Small intestine (tissue), 7 donors: ENCODE results near the gene AZIN2. TPM values are rescaled to one million over a fixed set of nuclear protein-coding genes. Genes with fewer than 3 reads are reported as not detected.
"Not testable (repeated sequence)": the region's sequence is repeated elsewhere in the genome, so short reads cannot be mapped to it uniquely, and the experiment has no call there.

ENCODE experiments used
- DNase-seq, 2 donors: peaks; one replicate each; pipeline versions ENCODE4 v3.0.0 to v3.0.0-alpha.2; 2013
- FAIRE-seq: peaks from 2 replicates; lab custom pipeline; 2012; peaks lifted over from hg19 to GRCh38; lab: Jason Lieb, UNC
- H3K27ac ChIP-seq, 3 donors: one replicate each; pipeline ENCODE4 v1.5.1; 2013; ENCODE audit warnings: low read length in 2 of 3, mild to moderate bottlenecking in 2 of 3, control low read depth in 1 of 3, inconsistent platforms in 1 of 3, low read depth in 1 of 3, moderate library complexity in 1 of 3
- H3K27me3 ChIP-seq, 3 donors: one replicate each; pipeline ENCODE4 v1.6.1; 2013; ENCODE audit warnings: low read length in 3 of 3, inconsistent platforms in 1 of 3; ENCODE audit not compliant: control insufficient read depth in 3 of 3, insufficient read depth in 3 of 3
- H3K36me3 ChIP-seq, 3 donors: one replicate each; pipeline ENCODE4 v1.6.1; 2013; ENCODE audit warnings: low read length in 3 of 3, inconsistent platforms in 1 of 3, low read depth in 1 of 3, mild to moderate bottlenecking in 1 of 3, moderate library complexity in 1 of 3; ENCODE audit not compliant: control insufficient read depth in 3 of 3, insufficient read depth in 2 of 3
- H3K4me1 ChIP-seq, 3 donors: one replicate each; pipeline ENCODE4 v1.6.1; 2013; ENCODE audit warnings: low read length in 2 of 3, inconsistent platforms in 1 of 3, low read depth in 1 of 3, mild to moderate bottlenecking in 1 of 3, moderate library complexity in 1 of 3; ENCODE audit not compliant: control insufficient read depth in 3 of 3, insufficient read depth in 2 of 3
- H3K4me3 ChIP-seq, 3 donors: one replicate each; pipeline ENCODE4 v1.5.1; 2013; ENCODE audit warnings: low read length in 3 of 3, control low read depth in 1 of 3, inconsistent platforms in 1 of 3, low read depth in 1 of 3, mild to moderate bottlenecking in 1 of 3, moderate library complexity in 1 of 3
- H3K9me3 ChIP-seq, 2 donors: one replicate each; pipeline ENCODE4 v1.6.1; 2013; ENCODE audit warnings: low read depth in 1 of 2, low read length in 1 of 2; ENCODE audit not compliant: control insufficient read depth in 2 of 2, insufficient read depth in 1 of 2
- WGBS, 3 donors: extraction: QIAGEN DNeasy Blood & Tissue Kit; methylation state at CpG; one replicate each; pipeline ENCODE4 v1.1.7; 2013; 5-methylcytosine and 5-hydroxymethylcytosine counted together
- polyA plus RNA-seq, 4 donors: library from polyadenylated mRNA; stranded (reverse) in 3 of 4; unstranded in 1 of 4; fragments of 200-250 nt in 3 of 4; fragments of 120-200 nt in 1 of 4; gene quantifications; one replicate each; pipeline versions ENCODE4 v1.2.1 to v1.2.3, GENCODE V29; 2013
- donor health status: healthy with polysubstance abuse.
- donor health status: control.
- donor health status: control.
- donor health status: Bipolar disorder and iron deficiency.
- donor health status: healthy.

AZIN2 gene
- polyA plus RNA-seq, 4 donors, result 1.1 to 1.6 (median 1.5) TPM; not detected in 1

- no peak overlapping the region for H3K27ac ChIP-seq
- peaks cover 0 to 23% (median 5%) of the 10 kb centered on the region in 3 donors for H3K4me1 ChIP-seq
- FAIRE-seq (no peak), DNase-seq (no peak)
- no peaks in the 10 kb centered on the region for H3K27me3 ChIP-seq
- 63 to 95% (median 91%) methylated on average over 1 of the region's 1 CpG for WGBS, 3 donors
- H3K36me3 ChIP-seq, result no peaks in the 10 kb centered on the region
- H3K4me3 ChIP-seq, result no peak overlapping the region
- no peaks in the 10 kb centered on the region for H3K9me3 ChIP-seq
These were observed 38.1 kb upstream of the AZIN2 start for GRCh38 chr1:33042831-33043230.

DNA sequence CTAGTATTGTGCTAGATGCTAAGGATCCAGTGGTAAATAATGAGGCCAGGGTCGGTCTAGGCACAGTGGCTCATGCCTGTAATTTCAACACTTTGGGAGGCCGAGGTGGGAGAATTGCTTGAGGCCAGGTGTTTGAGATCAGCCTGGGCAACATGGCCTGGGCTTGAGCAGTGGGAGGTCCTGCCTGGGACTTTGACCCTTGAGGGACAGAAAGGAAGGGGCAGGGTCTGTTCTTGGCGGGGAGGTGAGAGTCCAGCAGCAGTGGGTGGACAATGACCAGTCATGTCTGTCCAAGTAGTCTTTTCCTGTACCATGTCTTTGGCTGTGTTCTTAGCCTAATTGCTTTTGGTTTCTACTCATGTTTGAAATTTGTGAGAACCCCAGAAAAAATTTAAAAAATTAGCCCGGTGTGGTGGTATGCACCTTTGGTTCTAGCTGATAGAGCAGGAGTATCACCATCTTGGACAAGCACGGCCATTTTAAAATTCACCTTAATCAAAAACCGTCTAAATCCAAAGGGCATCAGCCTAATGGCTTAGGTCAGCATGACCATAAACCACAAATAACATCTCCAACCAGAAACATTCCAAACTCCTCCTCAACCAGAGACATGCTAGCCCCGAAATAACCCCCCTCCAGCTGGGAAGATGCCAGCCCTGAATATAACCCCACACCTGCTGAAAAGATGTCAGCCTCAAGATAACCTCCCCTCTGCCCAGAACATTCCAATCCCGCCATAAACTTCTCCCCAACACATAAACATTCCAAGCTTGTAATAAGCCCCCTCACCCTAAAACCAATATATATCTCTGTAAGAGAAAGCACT, 37.5 kb upstream of the AZIN2 start:
- DNase-seq, result no peak
- WGBS, 3 donors, result 73 to 80% (median 79%) methylated on average over 8 of the region's 8 CpGs
- Histone ChIP-seq H3K27me3 (no peaks in the 10 kb centered on the region), H3K36me3 (no peaks in the 10 kb centered on the region), H3K4me3 (no peak overlapping the region), H3K9me3 (no peaks in the 10 kb centered on the region), H3K27ac (peak overlapping the region in 1 of 3 donors; percentile 15), H3K4me1 (peaks cover 0 to 26% (median 7%) of the 10 kb centered on the region in 3 donors)
- FAIRE-seq, result no peak

DNA sequence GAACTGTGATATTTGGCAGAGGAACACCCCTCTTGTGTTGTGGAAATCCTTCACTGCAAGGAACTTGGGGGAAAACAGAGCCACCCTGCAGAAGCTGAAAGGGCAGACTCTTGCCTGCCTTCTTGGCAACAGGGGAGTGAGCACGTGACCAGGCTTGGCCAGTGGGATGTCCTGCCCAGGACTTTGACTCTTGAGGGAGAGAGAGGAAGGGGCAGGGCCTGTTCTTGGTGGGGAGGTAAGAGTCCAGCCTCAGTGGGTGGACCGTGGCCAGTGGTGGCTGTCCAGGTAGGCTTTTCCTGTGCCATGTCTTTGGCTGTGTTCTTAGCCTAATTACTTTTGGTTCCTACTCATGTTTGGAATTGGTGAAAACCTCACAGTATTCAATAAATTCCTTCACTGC, 35.7 kb upstream of the AZIN2 start:
- Histone ChIP-seq H3K4me1 (peaks cover 0 to 28% (median 9%) of the 10 kb centered on the region in 3 donors), H3K27ac (peak overlapping the region; percentile 52 to 73 (median 54)), H3K4me3 (peak overlapping the region in 1 of 3 donors; percentile 13), H3K27me3 (no peaks in the 10 kb centered on the region), H3K9me3 (no peaks in the 10 kb centered on the region), H3K36me3 (no peaks in the 10 kb centered on the region)
- no peak for FAIRE-seq
- peak; percentile 74 to 92 for DNase-seq
- 10 to 50% (median 16%) methylated on average over 2 of the region's 2 CpGs for WGBS, 3 donors

GRCh38 chr1:33045814-33046213, 35.1 kb upstream of the AZIN2 start:
- DNase-seq (no peak), FAIRE-seq (no peak)
- no peaks in the 10 kb centered on the region for H3K27me3 ChIP-seq
- H3K9me3 ChIP-seq, result peaks cover 0 to 3% of the 10 kb centered on the region in 2 donors
- H3K4me1 ChIP-seq, result peaks cover 0 to 28% (median 9%) of the 10 kb centered on the region in 3 donors
- peak overlapping the region in 1 of 3 donors; percentile 13 for H3K4me3 ChIP-seq
- no peaks in the 10 kb centered on the region for H3K36me3 ChIP-seq
- WGBS, 3 donors, result 73 to 89% (median 78%) methylated on average over 6 of the region's 6 CpGs
- peak overlapping the region; percentile 52 to 73 (median 54) for H3K27ac ChIP-seq

DNA sequence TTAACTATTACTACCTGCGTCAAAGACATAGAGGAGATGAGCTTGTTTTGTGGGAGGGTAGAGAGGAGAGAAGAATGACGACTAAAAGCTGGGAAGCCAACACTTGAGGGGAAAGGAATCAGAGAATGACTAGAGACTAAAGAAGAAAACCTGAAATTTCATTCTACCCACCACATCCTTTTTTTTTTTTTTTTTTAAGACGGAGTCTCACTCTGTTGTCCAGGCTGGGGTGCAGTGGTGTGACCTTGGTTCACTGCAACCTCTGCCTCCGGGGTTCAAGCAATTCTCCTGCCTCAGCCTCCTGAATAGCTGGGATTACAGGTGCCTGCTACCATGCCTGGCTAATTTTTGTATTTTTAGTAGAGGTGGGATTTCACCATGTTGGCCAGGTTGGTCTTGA, 34.7 kb upstream of the AZIN2 start:
- DNase-seq, H3K4me3 ChIP-seq, H3K36me3 ChIP-seq, H3K9me3 ChIP-seq, FAIRE-seq, H3K27me3 ChIP-seq: not testable (repeated sequence)
- WGBS, 3 donors, result 82 to 97% (median 86%) methylated on average over 4 of the region's 4 CpGs
- peak overlapping the region in 1 of 3 donors; percentile 73 for H3K27ac ChIP-seq
- peaks cover 0 to 28% (median 9%) of the 10 kb centered on the region in 3 donors for H3K4me1 ChIP-seq

DNA sequence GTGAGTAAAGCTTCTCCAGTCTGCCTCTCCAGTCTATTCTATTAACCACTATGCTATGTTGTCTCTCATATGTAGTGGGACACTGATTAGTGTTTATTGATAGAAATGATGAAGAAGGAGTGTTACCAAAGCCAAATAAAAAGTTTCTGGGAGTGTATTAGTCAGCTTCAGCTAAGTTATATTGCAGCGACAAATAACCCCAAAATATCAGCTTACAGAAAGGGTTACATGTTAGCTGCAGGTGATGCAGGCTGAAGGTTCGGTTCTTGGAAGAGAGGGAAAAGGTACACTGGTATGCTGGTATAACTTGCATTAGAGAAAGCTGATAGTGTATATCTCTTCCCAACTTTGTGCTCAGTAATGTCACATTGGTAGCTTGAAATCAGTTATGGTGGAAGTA, 33.7 kb upstream of the AZIN2 start:
- peak overlapping the region; percentile 25 to 62 (median 45) for H3K27ac ChIP-seq
- WGBS, 3 donors, result 94 to 96% (median 96%) methylated on average over 2 of the region's 2 CpGs
- DNase-seq, result no peak
- peaks cover 0 to 3% of the 10 kb centered on the region in 2 donors for H3K9me3 ChIP-seq
- no peaks in the 10 kb centered on the region for H3K36me3 ChIP-seq
- H3K4me3 ChIP-seq, result no peak overlapping the region
- peaks cover 0 to 28% (median 9%) of the 10 kb centered on the region in 3 donors for H3K4me1 ChIP-seq
- no peaks in the 10 kb centered on the region for H3K27me3 ChIP-seq
- FAIRE-seq, result no peak

DNA sequence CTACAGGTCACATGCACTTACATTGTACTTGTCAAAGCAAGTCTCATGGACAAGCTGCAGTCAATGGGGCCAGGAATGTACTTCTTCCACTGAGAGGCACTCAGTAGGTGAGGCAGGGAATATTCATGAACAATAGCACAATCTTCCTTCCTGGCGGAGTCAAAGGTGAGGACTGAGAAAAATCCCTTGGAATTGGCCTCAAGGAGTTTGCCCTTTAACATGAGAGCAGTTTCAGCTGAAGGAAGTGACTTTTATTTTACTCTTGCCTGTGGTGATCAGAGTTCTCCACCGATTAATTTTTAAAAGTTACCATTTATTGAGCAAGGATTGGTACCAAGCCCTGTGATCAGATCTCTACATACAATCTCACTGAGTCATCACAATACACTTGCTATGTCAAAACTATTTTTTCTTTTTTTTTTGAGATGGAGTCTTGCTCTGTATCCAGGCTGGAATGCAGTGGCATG, 33.1 kb upstream of the AZIN2 start:
- peak overlapping the region; percentile 22 to 62 (median 45) for H3K27ac ChIP-seq
- WGBS, 3 donors, result 37 to 66% (median 39%) methylated on average over 2 of the region's 2 CpGs
- H3K36me3 ChIP-seq, result no peaks in the 10 kb centered on the region
- H3K27me3 ChIP-seq, result no peaks in the 10 kb centered on the region
- H3K9me3 ChIP-seq, result peaks cover 0 to 3% of the 10 kb centered on the region in 2 donors
- FAIRE-seq, result no peak
- H3K4me1 ChIP-seq, result peaks cover 0 to 28% (median 9%) of the 10 kb centered on the region in 3 donors
- DNase-seq, result peak; percentile 58 to 87
- no peak overlapping the region for H3K4me3 ChIP-seq

DNA sequence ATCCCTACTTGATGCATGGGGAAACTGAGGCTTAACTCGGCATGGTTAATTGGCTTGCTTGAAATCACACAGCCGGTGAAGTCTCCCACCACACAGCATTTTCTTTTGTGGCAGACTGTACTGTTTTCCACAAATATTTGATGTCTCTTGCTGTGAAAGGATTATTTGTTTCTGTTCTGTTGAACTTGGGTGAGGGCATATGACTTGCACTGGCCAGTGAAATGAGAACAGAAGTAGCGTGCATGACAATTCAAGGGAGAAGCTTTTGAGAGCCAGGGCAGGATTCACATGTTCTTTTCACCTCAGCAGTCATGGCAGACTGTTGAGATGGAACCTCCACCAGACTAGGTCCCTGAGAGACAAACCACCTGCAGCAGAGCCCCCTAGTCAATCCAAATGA, 32.5 kb upstream of the AZIN2 start:
- 87 to 89% (median 88%) methylated on average over 3 of the region's 3 CpGs for WGBS, 3 donors
- peaks cover 0 to 22% (median 9%) of the 10 kb centered on the region in 3 donors for H3K4me1 ChIP-seq
- peak overlapping the region in 1 of 3 donors; percentile 23 for H3K27ac ChIP-seq
- FAIRE-seq (no peak), DNase-seq (no peak)
- no peaks in the 10 kb centered on the region for H3K27me3 ChIP-seq
- H3K9me3 ChIP-seq, result peaks cover 0 to 3% of the 10 kb centered on the region in 2 donors
- no peak overlapping the region for H3K4me3 ChIP-seq
- no peaks in the 10 kb centered on the region for H3K36me3 ChIP-seq
